Astrocyte (in vitro differentiated cells and primary cell): ENCODE measurements around the gene ATP13A2.

ENCODE experiments used
- CTCF ChIP-seq: IDR thresholded peaks from 2 replicates; pipeline ENCODE4 v1.5.1; 2011; ENCODE audit warnings: low read depth, mild to moderate bottlenecking, inconsistent platforms, low read length, moderate library complexity; ENCODE audit not compliant: insufficient read depth
- EZH2 ChIP-seq: IDR thresholded peaks from 2 replicates; pipeline ENCODE4 v1.6.1; 2012; ENCODE audit warnings: mild to moderate bottlenecking, low read length, inconsistent platforms; ENCODE audit not compliant: insufficient read depth

- no peak for TF ChIP-seq CTCF
- no peak for TF ChIP-seq EZH2
These were observed 32.9 kb downstream of the ATP13A2 start for GRCh38 chr1:16978567-16979474.
